IMR-90 (cell line): ENCODE data around the gene RAPGEF1.

ENCODE experiments used
- BHLHE40 ChIP-seq: fragments of 150-350 bp; IDR thresholded peaks from 2 replicates; pipeline ENCODE4 v1.6.1; 2016; ENCODE audit warnings: mild to moderate bottlenecking, low read depth, low read length
- POLR2A ChIP-seq: IDR thresholded peaks from 2 replicates; pipeline ENCODE4 v1.6.1; 2012; ENCODE audit warnings: mild to moderate bottlenecking, low read depth, low read length
- RFX5 ChIP-seq: IDR thresholded peaks from 2 replicates; pipeline ENCODE4 v1.8.0; 2012; ENCODE audit warnings: low read depth, mild to moderate bottlenecking, low read length, moderate library complexity
- TF ChIP-seq, protein P1 (sequence below): conservative IDR thresholded peaks from 2 replicates; pipeline ENCODE4 v1.5.1; 2012; ENCODE audit warnings: mild to moderate bottlenecking, low read depth, low read length, improper control_type of control experiment

DNA sequence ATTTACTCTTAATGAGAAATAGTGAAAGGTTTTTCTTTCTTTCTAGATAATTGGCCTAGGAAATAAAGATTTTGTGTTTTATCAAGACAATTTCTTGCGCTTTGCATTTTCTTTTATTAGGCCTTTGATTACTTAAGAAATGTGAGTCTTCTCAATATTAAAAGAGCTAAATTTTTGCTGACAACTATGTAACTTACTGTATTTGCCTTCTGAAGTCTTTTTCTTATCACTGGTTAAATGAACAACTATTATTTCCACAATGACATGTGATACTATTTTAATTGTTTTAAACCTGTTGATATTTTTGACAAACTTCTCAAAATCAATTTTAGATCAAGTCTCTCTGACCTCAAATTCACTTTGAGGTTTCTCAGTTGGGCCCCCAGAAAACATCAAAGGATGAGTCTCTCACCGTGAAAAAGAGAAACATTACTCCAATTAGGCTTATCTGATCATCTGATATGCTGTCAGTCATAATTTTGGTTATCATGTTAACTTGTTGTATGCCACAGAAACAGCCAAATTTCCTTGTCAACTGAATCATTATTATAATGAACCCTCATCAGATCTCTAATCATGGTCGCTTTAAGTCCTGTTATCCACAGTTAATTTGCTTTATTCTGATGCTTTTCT is 48.8 kb downstream of the RAPGEF1 start:
- TF ChIP-seq, protein P1, sequence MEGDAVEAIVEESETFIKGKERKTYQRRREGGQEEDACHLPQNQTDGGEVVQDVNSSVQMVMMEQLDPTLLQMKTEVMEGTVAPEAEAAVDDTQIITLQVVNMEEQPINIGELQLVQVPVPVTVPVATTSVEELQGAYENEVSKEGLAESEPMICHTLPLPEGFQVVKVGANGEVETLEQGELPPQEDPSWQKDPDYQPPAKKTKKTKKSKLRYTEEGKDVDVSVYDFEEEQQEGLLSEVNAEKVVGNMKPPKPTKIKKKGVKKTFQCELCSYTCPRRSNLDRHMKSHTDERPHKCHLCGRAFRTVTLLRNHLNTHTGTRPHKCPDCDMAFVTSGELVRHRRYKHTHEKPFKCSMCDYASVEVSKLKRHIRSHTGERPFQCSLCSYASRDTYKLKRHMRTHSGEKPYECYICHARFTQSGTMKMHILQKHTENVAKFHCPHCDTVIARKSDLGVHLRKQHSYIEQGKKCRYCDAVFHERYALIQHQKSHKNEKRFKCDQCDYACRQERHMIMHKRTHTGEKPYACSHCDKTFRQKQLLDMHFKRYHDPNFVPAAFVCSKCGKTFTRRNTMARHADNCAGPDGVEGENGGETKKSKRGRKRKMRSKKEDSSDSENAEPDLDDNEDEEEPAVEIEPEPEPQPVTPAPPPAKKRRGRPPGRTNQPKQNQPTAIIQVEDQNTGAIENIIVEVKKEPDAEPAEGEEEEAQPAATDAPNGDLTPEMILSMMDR: no peak
- TF ChIP-seq POLR2A: no peak
- no peak for TF ChIP-seq BHLHE40
- no peak for TF ChIP-seq RFX5
